ENCODE results near the gene LCN6. TPM values are rescaled to one million over a fixed set of nuclear protein-coding genes. Genes with fewer than 3 reads are reported as not detected.

LCN6 gene
- total RNA-seq, 1 donor from 2014 or later, result not detected

DNA sequence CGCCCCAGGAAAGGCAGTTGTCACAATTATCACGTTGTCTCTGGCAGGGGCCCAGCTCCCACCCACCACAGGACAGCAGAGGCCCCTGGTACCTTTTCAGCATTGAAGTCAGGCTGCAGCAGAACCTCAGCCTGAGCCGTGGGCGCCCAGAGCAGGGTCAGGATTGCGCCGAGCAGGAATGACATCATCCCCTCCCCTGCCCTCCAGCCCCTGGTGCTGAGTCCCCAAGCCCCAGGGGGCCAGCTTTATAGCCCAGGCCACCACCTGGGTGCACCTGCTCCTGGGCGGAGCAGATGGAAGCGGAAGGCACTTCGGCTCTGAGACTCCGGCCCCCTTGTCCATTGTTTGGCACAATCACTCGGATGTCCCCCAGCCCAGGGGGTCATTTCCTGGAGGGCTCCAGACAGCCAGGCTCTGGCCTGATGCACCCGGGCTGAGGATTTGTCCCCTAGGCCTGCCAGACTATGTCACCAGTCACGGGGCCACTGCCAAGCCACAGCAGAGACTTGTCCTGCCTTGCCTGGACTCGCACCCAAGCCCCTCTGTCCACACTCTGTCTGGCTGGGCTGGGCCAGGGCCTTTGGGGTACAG is 16.1 kb upstream of the LCN6 start, which contains the start of gene LCN15:
TSS of gene LCN15 (minus strand) at position 218 of the 591 bp plus-strand sequence. CDS start at position 188, 30 bp downstream.
- Histone ChIP-seq H3K9ac (no peak within 1 kb of the TSS), H3K27ac (no peak within 1 kb of the TSS), H3K9me3 (ENCODE audit: low read depth) (no peaks in the 10 kb centered on the region), H3K4me2 (peak within 1 kb of the TSS; percentile 57), H3F3A (ENCODE audit: low read depth) (peaks cover 28% of the 10 kb centered on the region), H3K36me3 (no peaks in the 10 kb centered on the region), H3K4me1 (peaks cover 10% of the 10 kb centered on the region), H3K79me2 (ENCODE audit: low read depth) (no peaks in the 10 kb centered on the region), H4K20me1 (ENCODE audit: low read depth) (no peaks in the 10 kb centered on the region), H3K4me3 (no peak within 1 kb of the TSS), H2AFZ (replicated peaks) (no peak within 1 kb of the TSS), H3K27me3 (peaks cover 25% of the 10 kb centered on the region)
- DNase-seq (ENCODE audit: low spot score), result no peak
- Mint-ChIP-seq H3K27ac (no peak within 1 kb of the TSS), H3K4me3 (no peak within 1 kb of the TSS), H3K27me3 (ENCODE audit: insufficient read depth, low read depth) (no peaks in the 10 kb centered on the region), H3K36me3 (no peaks in the 10 kb centered on the region), H3K4me1 (peaks cover 28% of the 10 kb centered on the region), H3K9me3 (no peaks in the 10 kb centered on the region)
- no peak for TF ChIP-seq EZH2phosphoT487 (IDR thresholded peaks at IDR 0.05)
- no peak for TF ChIP-seq EZH2 (IDR thresholded peaks at IDR 0.05)
- no peak for TF ChIP-seq CTCF (IDR thresholded peaks at IDR 0.05)

- no peak for TF ChIP-seq EZH2phosphoT487 (IDR thresholded peaks at IDR 0.05)
- no peak for TF ChIP-seq EZH2 (IDR thresholded peaks at IDR 0.05)
- TF ChIP-seq CTCF (IDR thresholded peaks at IDR 0.05), result no peak
Measured at GRCh38 chr9:136763649-136764035, 15.3 kb upstream of the LCN6 start.

GRCh38 chr9:136762915-136763648 is 14.8 kb upstream of the LCN6 start:
- Histone ChIP-seq H4K20me1 (ENCODE audit: low read depth) (no peaks in the 10 kb centered on the region), H3K9me3 (ENCODE audit: low read depth) (no peaks in the 10 kb centered on the region), H3K79me2 (ENCODE audit: low read depth) (no peaks in the 10 kb centered on the region), H3K4me3 (no peak overlapping the region), H3K4me1 (peaks cover 10% of the 10 kb centered on the region), H3K4me2 (peak overlapping the region; percentile 57), H3K27me3 (peaks cover 17% of the 10 kb centered on the region), H3K36me3 (no peaks in the 10 kb centered on the region), H3K9ac (no peak overlapping the region), H2AFZ (replicated peaks) (no peak overlapping the region), H3F3A (ENCODE audit: low read depth) (peaks cover 22% of the 10 kb centered on the region), H3K27ac (no peak overlapping the region)
- H3K4me1 Mint-ChIP-seq, result peaks cover 28% of the 10 kb centered on the region
- DNase-seq (ENCODE audit: low spot score), result peak; percentile 93
- no peaks in the 10 kb centered on the region for H3K9me3 Mint-ChIP-seq
- TF ChIP-seq CTCF (IDR thresholded peaks at IDR 0.05) (no peak), EZH2 (IDR thresholded peaks at IDR 0.05) (no peak), EZH2phosphoT487 (IDR thresholded peaks at IDR 0.05) (no peak)
- H3K4me3 Mint-ChIP-seq, result no peak overlapping the region
- no peak overlapping the region for H3K27ac Mint-ChIP-seq
- no peaks in the 10 kb centered on the region for H3K36me3 Mint-ChIP-seq
- H3K27me3 Mint-ChIP-seq (ENCODE audit: insufficient read depth, low read depth), result no peaks in the 10 kb centered on the region

More at GRCh38 chr9:136763649-136764035, 15.3 kb upstream of the LCN6 start:
- Histone ChIP-seq H3K36me3 (no peaks in the 10 kb centered on the region), H3F3A (ENCODE audit: low read depth) (peaks cover 25% of the 10 kb centered on the region), H3K79me2 (ENCODE audit: low read depth) (no peaks in the 10 kb centered on the region), H3K4me1 (peaks cover 10% of the 10 kb centered on the region), H3K4me2 (peak overlapping the region; percentile 57), H3K27me3 (peaks cover 22% of the 10 kb centered on the region), H2AFZ (replicated peaks) (no peak overlapping the region), H3K27ac (no peak overlapping the region), H3K9me3 (ENCODE audit: low read depth) (no peaks in the 10 kb centered on the region), H3K4me3 (no peak overlapping the region), H4K20me1 (ENCODE audit: low read depth) (no peaks in the 10 kb centered on the region), H3K9ac (no peak overlapping the region)
- no peak for DNase-seq (ENCODE audit: low spot score)
- Mint-ChIP-seq H3K4me1 (peaks cover 28% of the 10 kb centered on the region), H3K27ac (no peak overlapping the region), H3K36me3 (no peaks in the 10 kb centered on the region), H3K9me3 (no peaks in the 10 kb centered on the region), H3K4me3 (no peak overlapping the region), H3K27me3 (ENCODE audit: insufficient read depth, low read depth) (no peaks in the 10 kb centered on the region)
